Astrocyte (in vitro differentiated cells and primary cell): ENCODE results near the gene CCSER1. TPM values are rescaled to one million over a fixed set of nuclear protein-coding genes. Genes with fewer than 3 reads are reported as not detected.

Experiments used
- DNase-seq: peaks from one replicate; pipeline ENCODE4 v3.0.0-alpha.2; 2010; ENCODE audit warnings: low read depth
- FAIRE-seq: peaks from 2 replicates; lab custom pipeline; 2011; peaks lifted over from hg19 to GRCh38; lab: Jason Lieb, UNC
- H2AFZ ChIP-seq: 2 replicates; pipeline ENCODE4 v1.6.0; 2012; ENCODE audit warnings: low read depth, low read length, inconsistent platforms
- H3K27ac ChIP-seq: 2 replicates; pipeline ENCODE4 v1.5.1; 2011; ENCODE audit warnings: low read depth, low read length, inconsistent platforms
- H3K27me3 ChIP-seq: 2 replicates; pipeline ENCODE4 v1.6.0; 2011; ENCODE audit warnings: low read length, inconsistent platforms; ENCODE audit not compliant: insufficient read depth
- H3K36me3 ChIP-seq: 2 replicates; pipeline ENCODE4 v1.5.1; 2011; ENCODE audit warnings: low read length, inconsistent platforms; ENCODE audit not compliant: insufficient read depth
- H3K4me1 ChIP-seq: 2 replicates; pipeline ENCODE4 v1.5.1; 2011; ENCODE audit warnings: low read length, inconsistent platforms; ENCODE audit not compliant: insufficient read depth
- H3K4me2 ChIP-seq: 2 replicates; pipeline ENCODE4 v1.6.0; 2012; ENCODE audit warnings: low read length, inconsistent platforms
- H3K4me3 ChIP-seq: 2 replicates; pipeline ENCODE4 v1.5.1; 2011; ENCODE audit warnings: low read depth, mild to moderate bottlenecking, low read length, inconsistent platforms; ENCODE audit not compliant: insufficient read depth
- H3K79me2 ChIP-seq: 2 replicates; pipeline ENCODE4 v1.6.0; 2012; ENCODE audit warnings: mild to moderate bottlenecking, low read length, inconsistent platforms; ENCODE audit not compliant: insufficient read depth
- H3K9ac ChIP-seq: 2 replicates; pipeline ENCODE4 v1.6.0; 2012; ENCODE audit warnings: mild to moderate bottlenecking, low read length, inconsistent platforms
- H3K9me3 ChIP-seq: 2 replicates; pipeline ENCODE4 v1.5.1; 2012; ENCODE audit warnings: low read depth, mild to moderate bottlenecking, low read length, inconsistent platforms; ENCODE audit not compliant: insufficient read depth
- H4K20me1 ChIP-seq: 2 replicates; pipeline ENCODE4 v1.6.0; 2012; ENCODE audit warnings: low read length, inconsistent platforms; ENCODE audit not compliant: insufficient read depth
- H3K27ac Mint-ChIP-seq: one replicate; pipeline ENCODE4 v1.8.0; 2021; ENCODE audit warnings: mild to moderate bottlenecking, mixed read lengths; ENCODE audit not compliant: unreplicated experiment
- H3K27me3 Mint-ChIP-seq: one replicate; pipeline ENCODE4 v1.8.0; 2021; ENCODE audit warnings: low read depth, mixed read lengths; ENCODE audit not compliant: unreplicated experiment
- H3K36me3 Mint-ChIP-seq: one replicate; pipeline ENCODE4 v1.8.0; 2021; ENCODE audit warnings: low read depth, mixed read lengths; ENCODE audit not compliant: unreplicated experiment
- H3K4me1 Mint-ChIP-seq: one replicate; pipeline ENCODE4 v1.8.0; 2021; ENCODE audit warnings: low read depth, mixed read lengths; ENCODE audit not compliant: unreplicated experiment
- H3K4me3 Mint-ChIP-seq: one replicate; pipeline ENCODE4 v1.8.0; 2021; ENCODE audit warnings: mild to moderate bottlenecking, moderate library complexity, mixed read lengths; ENCODE audit not compliant: unreplicated experiment
- H3K9me3 Mint-ChIP-seq: one replicate; pipeline ENCODE4 v1.8.0; 2021; ENCODE audit warnings: mild to moderate bottlenecking, mixed read lengths; ENCODE audit not compliant: unreplicated experiment
- CTCF ChIP-seq: IDR thresholded peaks from 2 replicates; pipeline ENCODE4 v1.5.1; 2011; ENCODE audit warnings: low read depth, mild to moderate bottlenecking, inconsistent platforms, low read length, moderate library complexity; ENCODE audit not compliant: insufficient read depth
- EZH2 ChIP-seq: IDR thresholded peaks from 2 replicates; pipeline ENCODE4 v1.6.1; 2012; ENCODE audit warnings: mild to moderate bottlenecking, low read length, inconsistent platforms; ENCODE audit not compliant: insufficient read depth
- total RNA-seq: library from RNA; stranded (reverse); gene quantifications from 2 replicates; pipeline ENCODE4 v1.2.1, GENCODE V29; 2021

Gene CCSER1
- total RNA-seq, 1 donor from 2014 or later = 2.2 TPM

GRCh38 chr4:91317434-91317833, 1190.2 kb downstream of the CCSER1 start:
- Histone ChIP-seq H3K9ac (no peak overlapping the region), H4K20me1 (no peaks in the 10 kb centered on the region), H3K4me1 (no peaks in the 10 kb centered on the region), H3K27ac (no peak overlapping the region), H3K9me3 (no peaks in the 10 kb centered on the region), H3K27me3 (no peaks in the 10 kb centered on the region), H3K4me2 (no peak overlapping the region), H3K4me3 (no peak overlapping the region), H2AFZ (no peak overlapping the region), H3K79me2 (no peaks in the 10 kb centered on the region), H3K36me3 (no peaks in the 10 kb centered on the region)
- DNase-seq = no peak
- no peak for TF ChIP-seq CTCF
- no peak for TF ChIP-seq EZH2
- Mint-ChIP-seq H3K4me1 (peaks cover 7% of the 10 kb centered on the region), H3K27ac (no peak overlapping the region), H3K36me3 (no peaks in the 10 kb centered on the region), H3K27me3 (no peaks in the 10 kb centered on the region), H3K4me3 (no peak overlapping the region), H3K9me3 (no peaks in the 10 kb centered on the region)
- no peak for FAIRE-seq

- no peak overlapping the region for H3K9ac ChIP-seq
- H3K27me3 Mint-ChIP-seq = no peaks in the 10 kb centered on the region
- H3K4me1 Mint-ChIP-seq = peaks cover 7% of the 10 kb centered on the region
- H4K20me1 ChIP-seq = no peaks in the 10 kb centered on the region
- TF ChIP-seq EZH2 (no peak), CTCF (no peak)
- no peak overlapping the region for H3K4me3 ChIP-seq
- no peaks in the 10 kb centered on the region for H3K27me3 ChIP-seq
- no peak overlapping the region for H2AFZ ChIP-seq
- no peaks in the 10 kb centered on the region for H3K79me2 ChIP-seq
- H3K27ac Mint-ChIP-seq = no peak overlapping the region
- no peak overlapping the region for H3K27ac ChIP-seq
- no peaks in the 10 kb centered on the region for H3K9me3 ChIP-seq
- H3K4me2 ChIP-seq = no peak overlapping the region
- no peaks in the 10 kb centered on the region for H3K9me3 Mint-ChIP-seq
- FAIRE-seq (no peak), DNase-seq (no peak)
- H3K36me3 Mint-ChIP-seq = no peaks in the 10 kb centered on the region
- H3K4me3 Mint-ChIP-seq = no peak overlapping the region
- no peaks in the 10 kb centered on the region for H3K4me1 ChIP-seq
- no peaks in the 10 kb centered on the region for H3K36me3 ChIP-seq
Observed at GRCh38 chr4:91319556-91320268, 1192.5 kb downstream of the CCSER1 start.

GRCh38 chr4:91322961-91323360, 1195.8 kb downstream of the CCSER1 start:
- Mint-ChIP-seq H3K4me3 (no peak overlapping the region), H3K27me3 (no peaks in the 10 kb centered on the region), H3K9me3 (peaks cover 17% of the 10 kb centered on the region), H3K4me1 (peaks cover 10% of the 10 kb centered on the region), H3K36me3 (peaks cover 2% of the 10 kb centered on the region), H3K27ac (no peak overlapping the region)
- no peaks in the 10 kb centered on the region for H4K20me1 ChIP-seq
- H3K4me2 ChIP-seq = no peak overlapping the region
- no peaks in the 10 kb centered on the region for H3K27me3 ChIP-seq
- TF ChIP-seq CTCF = no peak
- no peak for TF ChIP-seq EZH2
- no peak overlapping the region for H2AFZ ChIP-seq
- no peaks in the 10 kb centered on the region for H3K36me3 ChIP-seq
- H3K9me3 ChIP-seq = peaks cover 8% of the 10 kb centered on the region
- H3K4me1 ChIP-seq = no peaks in the 10 kb centered on the region
- no peak for DNase-seq
- H3K27ac ChIP-seq = no peak overlapping the region
- no peaks in the 10 kb centered on the region for H3K79me2 ChIP-seq
- no peak overlapping the region for H3K9ac ChIP-seq
- H3K4me3 ChIP-seq = no peak overlapping the region
- no peak for FAIRE-seq
